Glomerular endothelial cell (primary cell): ENCODE measurements around the gene PAFAH2. TPM values are rescaled to one million over a fixed set of nuclear protein-coding genes. Genes with fewer than 3 reads are reported as not detected.

Experiments used
- DNase-seq: peaks from one replicate; pipeline ENCODE4 v3.0.0-alpha.2; 2011; ENCODE audit warnings: low read depth, low spot score; ENCODE audit errors: extremely low read depth
- total RNA-seq: library from RNA; depleted of rRNA; stranded (reverse); fragments of >200 nt; gene quantifications from 2 replicates; pipeline ENCODE4 v1.2.3, GENCODE V29; 2015

PAFAH2 gene
- total RNA-seq, 1 donor from 2014 or later, result 8.2 TPM

DNA sequence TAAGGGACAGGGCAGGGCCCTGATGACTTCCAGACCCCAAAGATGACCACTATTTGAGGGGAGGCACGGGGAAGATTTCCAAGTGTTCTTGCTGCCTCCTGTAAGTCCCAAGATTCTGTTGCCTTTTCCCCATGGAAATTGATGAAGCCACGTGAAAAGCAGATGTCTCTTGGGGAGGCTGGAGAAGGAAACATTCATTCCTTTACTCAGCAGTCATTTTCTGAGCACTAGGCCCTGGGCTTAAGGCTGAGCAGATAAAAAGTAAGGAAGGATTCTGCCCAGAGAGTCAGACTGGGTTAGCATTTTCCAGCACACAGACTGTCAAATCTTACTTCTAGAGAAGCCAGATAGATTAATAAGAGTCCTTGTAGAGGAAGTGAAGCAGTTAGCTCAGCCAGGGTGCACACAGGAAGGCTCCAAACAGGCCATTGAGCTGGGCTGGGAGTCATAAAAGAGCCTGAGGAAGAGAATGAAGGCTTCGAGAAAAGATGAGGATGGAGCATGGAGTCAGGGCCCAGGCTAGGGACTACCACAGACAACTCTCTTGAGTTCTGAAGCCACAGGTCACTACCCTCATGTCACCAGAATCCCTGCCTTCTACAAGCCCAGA, 33.9 kb upstream of the PAFAH2 start:
- no peak for DNase-seq

- no peak for DNase-seq
Observed at GRCh38 chr1:26031196-26031595, 33.3 kb upstream of the PAFAH2 start.

DNA sequence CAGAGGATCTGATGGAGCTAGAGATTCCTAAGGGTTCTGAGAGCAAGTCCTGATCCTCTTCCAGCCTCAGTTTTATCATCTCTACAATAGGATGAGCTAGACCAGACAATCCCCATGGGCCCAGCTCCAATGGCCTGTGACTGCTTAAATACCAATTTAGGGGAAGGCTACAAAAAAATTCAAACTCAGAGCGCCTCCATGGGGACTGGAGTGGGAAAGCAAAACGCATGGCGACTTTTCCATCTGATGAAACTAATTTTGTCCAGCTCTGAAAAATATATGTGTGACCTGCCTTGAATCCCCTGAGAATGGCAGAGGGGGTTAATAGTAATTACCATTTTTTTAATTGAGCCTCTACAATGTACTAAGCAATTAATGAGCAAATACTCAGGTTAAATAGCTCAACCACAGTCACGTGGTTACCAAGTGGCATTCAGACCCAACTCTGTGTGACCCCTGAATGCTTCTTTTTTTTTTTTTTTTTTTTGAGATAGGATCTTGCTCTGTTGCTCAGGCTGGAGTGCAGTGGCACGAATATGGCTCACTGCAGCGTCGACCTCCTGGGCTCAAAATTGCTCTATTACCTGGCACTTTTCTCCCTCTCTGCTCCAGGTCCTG, 32.1 kb upstream of the PAFAH2 start:
- no peak for DNase-seq

DNA sequence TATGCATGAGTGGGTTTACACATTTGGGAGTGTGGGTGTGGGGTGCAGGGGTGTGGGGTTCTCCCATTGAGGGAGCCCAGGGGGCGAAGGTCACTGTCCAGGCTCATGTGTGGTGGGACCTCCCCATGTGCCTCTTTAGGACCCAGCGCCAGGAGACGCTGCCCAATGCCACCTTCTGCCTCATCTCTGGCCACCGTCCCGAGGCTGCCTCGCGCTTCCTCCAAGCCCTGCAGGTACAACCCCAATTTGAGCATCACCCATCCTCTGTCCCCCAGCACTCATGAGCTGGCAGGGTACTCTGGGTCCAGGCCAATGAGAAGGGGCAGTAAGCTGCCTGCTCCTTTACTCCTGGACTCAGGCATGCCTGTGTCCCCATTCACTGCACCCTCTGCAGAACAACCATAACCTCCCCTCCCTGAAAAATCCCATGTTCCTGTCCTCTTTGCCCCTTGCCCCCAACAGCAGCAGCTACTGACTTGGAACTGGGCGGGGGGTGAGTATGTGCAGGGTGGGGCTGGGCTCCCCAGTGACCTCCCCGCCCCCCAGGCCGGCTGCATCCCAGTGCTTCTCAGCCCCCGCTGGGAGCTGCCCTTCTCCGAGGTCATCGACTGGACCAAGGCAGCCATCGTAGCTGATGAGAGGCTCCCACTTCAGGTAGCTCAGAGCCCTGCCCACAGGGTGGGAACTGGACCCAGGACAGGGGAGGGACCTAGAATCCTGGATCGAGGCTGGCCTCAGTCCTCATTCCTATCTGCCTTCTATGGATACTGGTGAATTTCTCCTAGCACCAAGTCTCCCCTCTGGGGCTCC, 31.4 kb upstream of the PAFAH2 start:
- no peak for DNase-seq

DNA sequence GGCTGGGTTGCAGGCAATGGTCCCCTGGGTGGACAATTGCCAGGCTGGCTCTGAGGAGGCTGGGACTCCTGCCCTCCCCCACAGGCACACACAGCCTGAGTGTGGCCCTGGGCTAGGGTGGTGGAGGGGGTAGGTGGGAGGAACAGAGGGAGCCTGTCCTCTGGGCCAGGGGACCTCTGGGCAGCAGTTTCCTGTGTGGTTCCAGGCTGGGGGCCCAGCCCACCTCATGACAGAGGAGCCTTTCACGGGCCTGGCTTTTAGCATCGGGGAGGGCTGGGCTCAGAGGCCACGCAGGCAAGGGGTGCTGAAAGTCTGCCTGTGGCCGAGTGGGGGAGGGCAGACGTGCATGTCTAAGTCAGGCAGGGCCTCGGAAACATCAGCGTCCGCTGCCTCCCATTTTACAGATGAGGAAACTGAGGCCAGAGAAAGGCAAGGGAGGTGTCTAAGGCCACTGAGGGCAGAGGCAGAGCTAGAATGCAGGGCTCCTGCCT, 30.7 kb upstream of the PAFAH2 start:
- DNase-seq, result no peak

GRCh38 chr1:26027716-26028489, 30.0 kb upstream of the PAFAH2 start:
- DNase-seq, result no peak

DNA sequence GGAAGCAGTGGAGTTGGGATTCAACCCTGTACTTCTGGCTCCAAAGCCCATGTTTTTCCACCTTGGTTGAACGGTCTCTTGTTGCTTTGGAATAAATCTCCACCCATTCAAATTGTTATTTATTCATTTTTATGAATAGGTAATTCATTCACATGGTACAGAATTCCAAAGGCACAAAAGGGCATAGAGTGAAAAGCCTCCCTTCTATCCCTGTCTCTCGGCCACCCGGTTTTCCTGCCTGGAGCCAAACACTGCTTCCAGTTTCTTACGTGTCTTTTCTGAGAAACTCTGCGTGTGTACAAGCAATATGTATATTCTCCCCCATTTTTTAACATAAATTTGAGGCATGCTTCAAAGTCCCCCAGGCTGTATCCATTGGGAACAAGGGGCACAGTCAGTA, 27.7 kb upstream of the PAFAH2 start:
- DNase-seq, result no peak

- no peak for DNase-seq
Observed at GRCh38 chr1:26025060-26025459, 27.2 kb upstream of the PAFAH2 start.

DNA sequence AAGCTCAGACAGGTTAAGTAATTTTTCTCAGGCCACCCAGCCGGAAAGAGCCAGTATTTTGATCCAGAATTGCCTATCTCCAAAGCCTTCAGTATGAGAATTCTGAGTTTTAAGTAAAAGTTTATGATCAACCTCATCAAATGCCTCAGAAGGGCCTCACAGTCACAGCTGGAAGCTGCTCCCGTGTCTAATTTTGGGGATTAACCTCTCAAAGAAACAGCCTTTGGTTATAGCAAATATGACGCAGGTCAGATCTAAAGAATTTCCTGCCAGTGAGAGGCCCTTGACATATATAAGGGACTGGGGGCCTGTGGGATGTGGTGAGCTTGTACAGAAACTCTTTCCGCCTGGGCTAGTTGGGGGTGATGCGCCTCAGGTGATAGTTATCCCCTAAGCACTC, 26.0 kb upstream of the PAFAH2 start:
- no peak for DNase-seq

DNA sequence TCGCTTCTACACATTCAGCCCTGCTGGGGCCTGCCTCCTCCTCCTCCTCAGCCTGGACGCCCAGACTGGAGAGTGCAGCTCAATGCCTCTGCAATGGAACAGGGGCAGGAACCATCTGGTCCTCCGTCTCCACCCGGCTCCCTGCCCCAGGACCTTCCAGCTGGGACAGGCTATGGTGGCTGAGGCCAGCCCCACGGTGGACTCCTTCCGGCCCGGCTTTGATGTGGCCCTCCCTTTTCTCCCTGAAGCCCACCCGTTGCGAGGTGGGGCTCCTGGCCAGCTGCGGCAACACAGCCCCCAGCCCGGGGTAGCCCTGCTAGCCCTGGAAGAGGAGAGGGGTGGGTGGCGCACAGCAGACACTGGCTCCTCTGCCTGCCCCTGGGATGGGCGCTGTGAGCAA, 25.1 kb upstream of the PAFAH2 start:
- DNase-seq, result no peak

GRCh38 chr1:26022404-26022779, 24.5 kb upstream of the PAFAH2 start:
- DNase-seq, result no peak

DNA sequence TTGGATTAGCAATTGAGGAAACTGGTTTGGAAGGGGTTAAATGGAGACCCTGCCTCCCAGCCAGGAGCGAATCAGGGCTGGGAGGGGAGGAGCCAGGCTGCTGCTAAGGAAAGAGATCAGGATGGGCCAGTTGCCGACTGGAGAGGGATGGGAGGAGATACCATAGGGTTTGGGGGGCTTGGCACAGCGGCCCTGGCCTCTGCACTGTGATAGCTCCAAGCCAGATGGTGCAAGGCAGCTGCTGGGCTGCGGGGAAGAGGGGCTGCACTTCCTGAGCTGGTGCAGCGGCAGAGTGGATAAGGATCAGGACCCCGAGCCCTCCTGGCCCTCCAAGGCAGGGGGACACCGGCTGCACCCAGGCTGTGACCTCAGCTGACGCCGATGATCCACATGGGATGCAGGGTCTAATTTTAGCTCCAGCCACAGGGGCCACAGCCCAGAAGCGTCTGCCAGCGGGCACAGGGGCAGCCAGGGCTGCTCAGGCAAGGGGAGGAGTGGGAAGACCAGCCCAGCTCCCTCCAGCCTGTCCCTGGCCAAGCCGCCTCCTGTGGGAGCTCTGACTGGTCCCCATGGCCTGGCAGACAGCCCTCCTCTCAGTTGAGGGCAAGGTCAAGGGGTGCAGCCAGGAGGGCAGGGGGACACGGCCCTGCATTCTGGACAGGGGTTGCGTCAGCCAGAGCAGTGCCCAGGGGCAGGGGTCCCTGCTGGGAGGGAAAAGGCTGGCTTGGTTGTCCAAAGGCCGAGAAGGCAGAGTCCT, 24.0 kb upstream of the PAFAH2 start, which contains the start of gene EXTL1:
Gene EXTL1, plus strand, starts transcription at position 129 of the 757 bp plus-strand sequence. CDS start 872 bp downstream, outside the sequence.
- no peak for DNase-seq

GRCh38 chr1:26020941-26021646, 23.2 kb upstream of the PAFAH2 start:
- DNase-seq, result no peak

DNA sequence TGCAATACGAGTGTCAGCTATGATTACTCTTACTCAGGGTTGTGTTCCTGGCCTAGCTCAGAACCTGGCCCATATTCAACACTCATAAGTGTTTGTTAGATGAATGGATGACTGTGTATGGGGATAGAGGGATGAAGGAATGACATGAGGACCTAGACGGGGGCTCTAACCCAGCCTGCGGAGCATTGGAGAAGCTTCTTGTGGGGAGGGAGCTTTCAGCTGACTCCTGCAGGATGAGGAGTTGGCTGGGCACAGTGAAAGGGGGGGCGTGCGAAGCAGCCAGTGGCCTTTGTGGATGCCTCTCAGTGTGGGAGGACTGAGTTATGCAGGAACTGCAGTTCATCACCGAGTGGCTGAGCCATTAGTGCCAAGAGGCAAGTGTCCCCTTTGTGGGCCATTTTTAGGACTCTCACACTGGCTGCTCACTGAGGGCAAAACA, 22.5 kb upstream of the PAFAH2 start:
- DNase-seq, result no peak

GRCh38 chr1:26019641-26020315, 21.9 kb upstream of the PAFAH2 start:
- DNase-seq, result no peak

DNA sequence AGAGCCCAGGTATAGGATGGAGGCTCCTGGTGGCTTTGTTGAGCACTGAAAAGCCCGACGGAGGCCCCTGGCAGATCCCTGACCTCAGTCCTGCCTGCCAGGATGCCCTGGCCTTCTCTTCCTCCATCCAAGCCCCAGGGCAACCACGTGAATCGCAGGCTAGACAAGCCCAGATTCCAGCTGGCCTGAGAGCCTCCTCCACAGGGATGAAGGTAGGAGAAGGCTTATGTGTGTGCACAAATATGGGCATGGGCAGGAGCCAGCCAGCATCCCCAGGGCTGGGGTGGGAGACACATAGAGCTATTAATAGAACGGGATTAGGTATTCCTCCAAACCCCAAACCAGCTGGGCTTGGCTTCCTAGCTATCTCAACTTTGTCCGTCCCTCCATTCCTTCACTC, 19.7 kb upstream of the PAFAH2 start:
- DNase-seq, result no peak

DNA sequence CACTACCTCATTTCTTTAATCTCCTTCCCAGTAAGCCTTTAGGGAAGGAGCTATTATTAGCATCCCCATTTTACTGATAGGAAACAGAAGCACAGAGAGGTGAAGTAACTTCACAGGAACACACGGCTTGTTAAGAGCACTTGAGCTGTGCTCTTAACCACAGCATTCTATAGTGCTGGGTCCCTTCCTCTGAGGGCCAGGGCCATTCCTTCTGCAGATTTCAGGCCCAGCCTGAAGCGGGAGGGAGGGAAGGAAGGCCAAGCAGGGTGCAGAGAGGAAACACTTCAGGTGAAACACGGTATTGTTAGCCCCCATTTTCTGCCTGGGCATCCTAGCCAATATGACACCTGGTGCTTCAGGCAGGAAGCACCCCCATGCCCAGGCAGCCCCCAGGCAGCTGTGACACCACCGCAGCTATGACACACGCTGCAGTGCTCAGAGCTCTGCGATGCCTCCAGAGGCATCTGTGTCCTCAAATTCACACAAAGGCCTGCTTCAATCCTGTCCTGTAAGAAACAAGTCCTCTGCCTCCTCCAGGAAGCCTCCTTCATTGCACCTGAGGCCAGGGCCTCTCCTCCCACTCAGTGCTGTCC, 19.2 kb upstream of the PAFAH2 start:
- no peak for DNase-seq

GRCh38 chr1:26016258-26016952, 18.5 kb upstream of the PAFAH2 start:
- no peak for DNase-seq
